Measurements from ENCODE around the gene TMC5. TPM values are rescaled to one million over a fixed set of nuclear protein-coding genes. Genes with fewer than 3 reads are reported as not detected.

The TMC5 gene
- total RNA-seq, 2 donors from 2014 or later, result 1.3 to 2.2 TPM

GRCh38 chr16:19527161-19527560, 109.5 kb downstream of the TMC5 start:
- Histone ChIP-seq H3K27ac (ENCODE audit: low read depth, low read length) (no peak overlapping the region), H3K9ac (ENCODE audit: extremely low read depth, low read length, poor library complexity, severe bottlenecking) (no peak overlapping the region), H3K36me3 (ENCODE audit: control insufficient read depth, insufficient read depth, low read length) (peaks cover 40% of the 10 kb centered on the region), H3K9me3 (ENCODE audit: control insufficient read depth, low read length) (no peaks in the 10 kb centered on the region), H3K4me3 (ENCODE audit: low read length) (peak overlapping the region; percentile 41), H3K27me3 (ENCODE audit: control insufficient read depth, insufficient read depth, low read length, poor library complexity, severe bottlenecking) (no peaks in the 10 kb centered on the region), H3K4me1 (ENCODE audit: control insufficient read depth, insufficient read depth, low read length) (no peaks in the 10 kb centered on the region)
- Mint-ChIP-seq H3K9me3 (no peaks in the 10 kb centered on the region), H3K4me1 (peaks cover 25% of the 10 kb centered on the region), H3K36me3 (ENCODE audit: low read depth) (peaks cover 15% of the 10 kb centered on the region), H3K4me3 (no peak overlapping the region), H3K27me3 (ENCODE audit: insufficient read depth) (no peaks in the 10 kb centered on the region), H3K27ac (no peak overlapping the region)
- no peak for TF ChIP-seq CTCF (conservative IDR thresholded peaks at IDR 0.05)
- no peak for DNase-seq
- WGBS, 2 experiments (ENCODE audit: insufficient coverage in 1 of 2, insufficient read length in 1 of 2), result 100% methylated on average over 1 of the region's 1 CpG; no CpG with 5 or more reads in 1 of the 2 experiments

- Histone ChIP-seq H3K27me3 (ENCODE audit: control insufficient read depth, insufficient read depth, low read length, poor library complexity, severe bottlenecking) (no peaks in the 10 kb centered on the region), H3K4me1 (ENCODE audit: control insufficient read depth, insufficient read depth, low read length) (peaks cover 11% of the 10 kb centered on the region), H3K9me3 (ENCODE audit: control insufficient read depth, low read length) (no peaks in the 10 kb centered on the region), H3K27ac (ENCODE audit: low read depth, low read length) (no peak overlapping the region), H3K4me3 (ENCODE audit: low read length) (no peak overlapping the region), H3K9ac (ENCODE audit: extremely low read depth, low read length, poor library complexity, severe bottlenecking) (no peak overlapping the region), H3K36me3 (ENCODE audit: control insufficient read depth, insufficient read depth, low read length) (peaks cover 50% of the 10 kb centered on the region)
- no peaks in the 10 kb centered on the region for H3K9me3 Mint-ChIP-seq
- no peak overlapping the region for H3K27ac Mint-ChIP-seq
- H3K27me3 Mint-ChIP-seq (ENCODE audit: insufficient read depth), result no peaks in the 10 kb centered on the region
- peaks cover 15% of the 10 kb centered on the region for H3K36me3 Mint-ChIP-seq (ENCODE audit: low read depth)
- no peak overlapping the region for H3K4me3 Mint-ChIP-seq
- peaks cover 29% of the 10 kb centered on the region for H3K4me1 Mint-ChIP-seq
- no peak for DNase-seq
- 90 to 94% methylated on average over 3 of the region's 3 CpGs for WGBS, 2 experiments (ENCODE audit: insufficient coverage in 1 of 2, insufficient read length in 1 of 2)
- no peak for TF ChIP-seq CTCF (conservative IDR thresholded peaks at IDR 0.05)
Observed at GRCh38 chr16:19528666-19529065, 111.0 kb downstream of the TMC5 start.

DNA sequence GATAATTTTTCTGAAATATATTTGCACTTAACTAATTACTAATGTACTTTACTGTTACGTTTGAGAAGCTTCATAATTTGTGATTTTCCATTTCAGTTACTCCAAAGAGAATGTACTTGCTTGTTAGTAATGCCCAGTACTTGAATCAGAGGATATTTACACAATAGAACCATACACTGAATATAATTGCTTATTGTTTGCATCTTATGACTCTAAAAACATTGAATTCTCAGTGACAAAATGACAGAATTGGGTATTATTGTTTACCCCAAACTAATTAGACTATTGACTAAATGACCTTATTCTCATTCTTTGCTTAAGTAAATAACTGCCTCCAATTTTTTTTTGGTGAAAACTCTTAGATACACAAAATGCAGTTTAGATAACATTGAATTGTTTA, 114.9 kb downstream of the TMC5 start:
- H3K4me3 ChIP-seq (ENCODE audit: low read length), result no peak overlapping the region
- H3K4me1 ChIP-seq (ENCODE audit: control insufficient read depth, insufficient read depth, low read length), result peaks cover 15% of the 10 kb centered on the region
- H3K27ac Mint-ChIP-seq, result no peak overlapping the region
- H3K27me3 Mint-ChIP-seq (ENCODE audit: insufficient read depth), result no peaks in the 10 kb centered on the region
- no CpG with 5 or more reads among the region's 1 CpG for WGBS, 2 experiments (ENCODE audit: insufficient coverage in 1 of 2, insufficient read length in 1 of 2)
- peaks cover 21% of the 10 kb centered on the region for H3K4me1 Mint-ChIP-seq
- H3K36me3 Mint-ChIP-seq (ENCODE audit: low read depth), result peaks cover 39% of the 10 kb centered on the region
- H3K27me3 ChIP-seq (ENCODE audit: control insufficient read depth, insufficient read depth, low read length, poor library complexity, severe bottlenecking), result no peaks in the 10 kb centered on the region
- peaks cover 85% of the 10 kb centered on the region for H3K36me3 ChIP-seq (ENCODE audit: control insufficient read depth, insufficient read depth, low read length)
- DNase-seq, result no peak
- no peaks in the 10 kb centered on the region for H3K9me3 ChIP-seq (ENCODE audit: control insufficient read depth, low read length)
- no peak for TF ChIP-seq CTCF (conservative IDR thresholded peaks at IDR 0.05)
- no peak overlapping the region for H3K4me3 Mint-ChIP-seq
- H3K9ac ChIP-seq (ENCODE audit: extremely low read depth, low read length, poor library complexity, severe bottlenecking), result no peak overlapping the region
- no peaks in the 10 kb centered on the region for H3K9me3 Mint-ChIP-seq
- no peak overlapping the region for H3K27ac ChIP-seq (ENCODE audit: low read depth, low read length)

Data from endodermal cell (in vitro differentiated cells).